Esophagus muscularis mucosa (tissue), 3 donors: ENCODE measurements around the gene MME.

Experiments used
- CTCF ChIP-seq, 3 experiments: fragments of 200-600 bp in 2 of 3; fragments of 450-650 bp in 1 of 3; sonication (generic) in 2 of 3; IDR thresholded peaks; one replicate each; pipeline ENCODE4 v1.5.1; 2017 to 2019; ENCODE audit warnings: antibody characterized with exemption in 3 of 3, mild to moderate bottlenecking in 2 of 3, moderate library complexity in 1 of 3
- POLR2A ChIP-seq: fragments of 450-650 bp; IDR thresholded peaks from one replicate; pipeline ENCODE4 v1.6.1; 2017; ENCODE audit warnings: antibody characterized with exemption, moderate library complexity, mild to moderate bottlenecking, low read depth

- TF ChIP-seq CTCF (IDR thresholded peaks at IDR 0.05) (no peak), POLR2A (no peak)
These were observed 23.6 kb downstream of the MME start for GRCh38 chr3:155103686-155104085.
